ENCODE results near the gene FAM120B.

The FAM120B gene

DNA sequence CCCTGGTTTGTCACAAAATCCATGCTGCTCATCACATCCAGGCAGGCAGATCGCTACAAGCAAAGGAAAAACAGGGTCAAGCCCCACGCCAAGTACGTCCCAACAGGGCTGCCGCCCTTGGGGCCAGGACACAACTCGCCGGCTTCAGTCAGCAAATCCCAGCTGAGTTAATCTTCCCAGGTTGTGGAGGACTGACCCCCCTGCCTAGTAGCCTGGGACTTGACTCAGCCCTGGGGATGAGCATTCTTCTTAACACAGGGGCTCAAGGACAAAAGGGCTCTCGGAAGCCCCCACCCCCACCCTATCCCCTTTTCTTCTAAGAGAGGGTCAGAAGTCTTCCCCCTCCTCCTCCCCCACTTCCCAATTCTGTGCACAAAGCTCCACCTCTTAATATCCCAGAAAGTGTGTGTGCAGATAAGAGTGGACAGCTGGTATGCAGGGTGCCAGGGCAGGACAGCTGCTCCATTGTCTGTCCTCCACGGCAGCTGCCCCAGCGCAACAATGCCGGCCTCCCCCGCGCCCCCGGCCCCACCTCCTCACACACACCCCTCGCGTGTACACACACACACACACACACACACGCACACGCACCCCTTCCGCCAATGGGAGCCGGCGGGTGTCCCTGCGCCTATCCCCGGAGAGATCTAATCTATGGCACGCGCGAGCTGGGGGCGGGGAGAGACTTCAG, 20.2 kb upstream of the FAM120B start:
- DNase-seq = peak in 44 of 56 donors; percentile 24 to 87 (median 70)

GRCh38 chr6:170286934-170287265, 19.7 kb upstream of the FAM120B start:
- DNase-seq = peak in 1 of 56 donors; percentile 62

- DNase-seq = no peak
These were observed 19.1 kb upstream of the FAM120B start for GRCh38 chr6:170287371-170287876.

DNA sequence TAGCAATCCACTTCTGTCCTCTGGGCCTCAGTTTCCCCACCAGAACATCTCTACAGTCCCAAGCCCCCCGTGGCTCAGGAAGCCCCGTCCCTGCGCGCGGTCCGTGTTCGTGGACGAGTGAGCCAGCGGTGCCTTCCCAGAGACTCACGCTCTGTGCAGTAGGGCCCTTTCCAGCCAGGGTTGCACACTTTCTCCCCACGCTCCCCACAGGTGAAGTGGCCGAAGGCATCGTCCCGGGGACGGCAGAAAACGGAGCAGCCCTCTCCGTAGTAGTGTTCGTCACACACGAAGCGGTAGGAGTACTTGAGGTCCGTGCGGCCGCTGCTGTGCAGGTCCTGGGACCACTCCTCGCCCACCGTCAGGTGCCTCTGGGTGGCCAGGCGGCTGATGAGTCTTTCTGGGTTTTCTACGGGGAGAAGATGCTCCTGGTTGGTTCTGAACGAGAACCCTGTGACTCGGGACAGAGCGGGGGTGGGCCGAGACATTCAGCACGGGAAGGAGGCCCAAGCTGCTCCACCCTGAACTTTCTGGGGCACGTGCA, 18.4 kb upstream of the FAM120B start:
- DNase-seq = no peak

GRCh38 chr6:170288852-170289179, 17.7 kb upstream of the FAM120B start:
- no peak for DNase-seq

DNA sequence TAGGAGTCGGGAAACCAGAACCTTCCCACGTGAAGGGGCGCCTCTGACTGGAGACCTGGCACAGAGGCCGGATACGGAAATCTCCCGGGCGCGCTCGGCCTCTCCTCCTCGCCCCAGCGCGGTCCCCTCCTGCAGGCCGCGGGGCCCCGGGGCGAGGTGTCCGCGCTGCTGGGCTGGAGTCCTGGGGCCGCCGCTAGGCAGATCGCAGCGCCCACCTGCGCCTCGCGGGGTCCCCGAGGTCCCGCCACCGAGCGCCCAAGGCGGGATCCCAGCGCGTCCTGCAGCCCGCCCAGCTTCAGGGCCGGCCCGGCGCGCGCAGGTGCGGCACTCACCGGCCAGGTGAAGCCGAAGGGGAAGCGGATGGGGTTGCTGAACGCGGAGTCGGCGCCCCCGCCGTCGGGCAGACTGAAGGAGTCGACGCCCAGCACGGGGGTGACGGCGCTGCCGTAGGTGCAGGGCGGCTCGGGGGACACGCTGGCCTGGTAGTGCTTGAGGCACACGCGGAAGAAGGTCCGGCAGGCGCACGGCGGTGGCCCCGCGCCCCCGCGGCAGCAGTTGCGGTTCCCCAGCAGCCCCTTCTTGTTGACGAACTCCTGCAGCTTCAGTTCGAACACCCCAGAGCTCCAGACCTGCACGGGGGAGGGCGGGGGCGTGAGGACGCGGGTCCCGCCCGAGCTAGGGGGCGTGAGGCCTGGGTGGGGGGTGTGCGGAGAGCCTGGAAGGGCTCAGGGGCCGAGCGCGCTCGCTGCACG, 17.2 kb upstream of the FAM120B start:
- no peak for DNase-seq

- DNase-seq = peak in 1 of 56 donors; percentile 36
These were observed 16.6 kb upstream of the FAM120B start for GRCh38 chr6:170289951-170290295.

GRCh38 chr6:170290296-170291128, 16.0 kb upstream of the FAM120B start, which contains the start of gene DLL1:
Gene DLL1, minus strand, starts transcription at chr6:170291078. Its CDS starts 939 bp downstream, at chr6:170290139.
- DNase-seq = peak in 54 of 56 donors; percentile 26 to 93 (median 80)

- DNase-seq = peak in 52 of 56 donors; percentile 27 to 90 (median 72)
These were observed 15.1 kb upstream of the FAM120B start for GRCh38 chr6:170291271-170292110.

DNA sequence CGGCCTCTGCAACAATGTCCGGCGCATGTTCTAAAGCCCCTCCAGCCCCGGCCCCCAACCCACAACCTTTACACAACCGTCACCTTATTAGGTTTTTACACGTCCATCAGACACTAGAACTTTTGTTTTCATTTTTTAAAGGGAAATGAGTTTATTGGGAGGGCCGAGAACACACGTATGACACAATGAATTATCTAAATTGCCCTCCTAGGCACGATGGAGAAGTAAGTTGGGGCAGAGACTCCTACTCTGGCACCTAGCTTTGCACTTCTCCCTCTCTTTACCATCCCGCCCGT, 14.5 kb upstream of the FAM120B start:
- DNase-seq = peak in 1 of 56 donors; percentile 61

GRCh38 chr6:170292407-170293158, 14.0 kb upstream of the FAM120B start:
- DNase-seq = peak in 7 of 56 donors; percentile 24 to 60 (median 38)

GRCh38 chr6:170293341-170294231, 13.0 kb upstream of the FAM120B start:
- no peak for DNase-seq

GRCh38 chr6:170294298-170294730, 12.2 kb upstream of the FAM120B start:
- no peak for DNase-seq

- DNase-seq = no peak
These were observed 11.6 kb upstream of the FAM120B start for GRCh38 chr6:170294813-170295509.

DNA sequence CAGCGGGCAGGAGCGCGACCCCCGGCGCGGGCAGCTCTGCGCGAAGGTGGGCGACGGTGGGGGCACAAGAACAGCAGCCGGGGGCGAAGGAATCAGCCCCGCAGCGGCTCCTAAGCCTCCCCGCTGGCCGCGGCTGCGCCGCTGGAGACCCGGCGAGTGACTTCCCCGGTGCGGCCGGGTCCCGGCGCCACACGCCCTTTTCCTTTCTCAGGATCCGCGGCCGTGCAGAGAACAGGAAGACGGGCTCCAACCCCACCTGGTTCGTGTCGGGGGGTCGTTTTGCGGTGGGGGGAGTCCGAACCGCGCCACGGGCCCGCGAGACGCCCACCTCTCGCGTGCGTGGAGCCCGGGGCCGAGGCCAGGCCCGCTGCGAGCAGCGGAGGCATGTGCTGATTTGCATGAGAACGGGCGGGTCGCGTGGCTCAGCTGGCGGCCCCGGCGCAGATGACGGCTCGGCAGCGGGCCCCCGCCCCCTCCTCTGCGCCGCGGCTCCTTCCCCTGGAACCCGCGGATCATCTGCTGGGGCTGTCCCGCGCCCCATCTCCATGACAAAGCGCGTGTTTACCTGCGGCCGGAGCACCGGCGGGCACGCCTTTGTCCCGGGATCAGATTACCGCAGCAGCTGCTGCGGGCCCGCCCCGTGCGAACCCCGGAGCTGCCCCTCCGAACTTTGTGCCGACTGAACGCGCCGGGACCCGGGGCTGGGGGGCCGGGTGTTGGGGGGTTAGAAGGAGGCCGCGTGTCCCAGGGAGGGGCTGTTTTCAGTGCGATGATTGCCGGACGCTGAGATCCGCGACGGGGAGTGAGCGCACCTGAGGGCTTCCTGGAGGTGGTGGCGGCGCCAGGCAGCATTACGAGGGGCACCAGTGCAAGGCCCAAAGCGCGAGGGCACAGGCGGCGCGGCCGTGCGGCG, 10.8 kb upstream of the FAM120B start:
- peak in 7 of 56 donors; percentile 32 to 64 (median 38) for DNase-seq

- no peak for DNase-seq
These were observed 10.2 kb upstream of the FAM120B start for GRCh38 chr6:170296423-170296745.

Measured in amygdala (tissue), 56 donors.